GM04503 (cell line): ENCODE results near the gene ALB.

Source experiments
- DNase-seq: peaks from one replicate; pipeline ENCODE4 v3.0.0-alpha.2; 2012; ENCODE audit warnings: low read depth

ALB gene

GRCh38 chr4:73451981-73452747 lies 48.1 kb downstream of the ALB start:
- no peak for DNase-seq

DNA sequence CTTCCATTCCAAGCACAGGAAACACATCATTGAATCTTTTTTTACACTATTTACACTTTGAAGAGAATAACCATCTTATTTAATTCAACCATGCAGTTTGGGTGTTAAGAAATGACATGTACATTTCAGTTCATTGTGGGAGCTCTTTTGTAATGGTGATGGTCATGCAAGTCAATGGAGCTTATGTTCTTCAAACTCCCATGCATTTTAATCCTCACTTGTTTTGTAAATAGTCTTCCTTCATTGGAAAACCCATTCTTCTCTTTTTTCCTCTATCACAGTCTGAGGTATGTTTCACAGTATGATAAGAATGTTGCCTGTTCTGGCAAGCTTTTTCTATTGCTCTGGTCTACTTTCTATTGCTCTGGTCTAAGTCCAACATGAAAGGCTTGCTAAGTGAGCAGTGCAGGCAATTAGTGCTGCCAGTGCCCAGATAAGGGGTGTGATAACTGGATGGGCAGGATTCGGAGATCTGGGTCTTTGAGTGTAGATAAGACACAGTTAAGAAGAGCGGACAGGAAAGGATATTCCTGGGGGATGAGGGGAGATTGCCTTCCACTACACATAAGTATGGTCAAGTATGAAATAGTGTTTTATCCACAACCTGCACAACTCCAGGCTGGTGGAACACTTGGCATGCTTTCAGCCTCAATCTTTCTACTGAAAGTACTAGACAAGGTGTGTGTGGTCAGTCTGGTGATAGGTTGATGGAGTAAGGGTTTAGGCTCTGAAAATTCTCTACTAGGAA lies 49.0 kb downstream of the ALB start:
- no peak for DNase-seq

GRCh38 chr4:73453701-73454005 lies 49.6 kb downstream of the ALB start:
- DNase-seq, result no peak

DNA sequence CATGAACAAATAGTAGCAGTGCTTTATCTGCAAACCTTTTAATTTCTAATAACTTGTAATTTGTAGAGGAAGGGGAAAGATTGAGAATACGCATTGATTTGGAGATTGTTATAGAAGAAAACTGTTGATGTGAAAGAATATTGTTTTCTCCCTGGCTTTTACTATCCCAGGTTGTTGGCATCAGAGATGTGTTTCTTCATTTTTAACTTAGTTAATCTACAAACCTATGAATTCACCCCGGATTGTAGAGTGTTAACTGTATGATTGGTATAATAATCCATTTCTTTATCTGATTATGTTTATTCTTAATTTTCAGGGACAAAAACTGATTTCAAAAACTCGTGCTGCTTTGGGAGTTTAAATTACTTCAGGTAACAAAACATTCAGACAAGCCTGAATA lies 50.8 kb downstream of the ALB start:
- no peak for DNase-seq

DNA sequence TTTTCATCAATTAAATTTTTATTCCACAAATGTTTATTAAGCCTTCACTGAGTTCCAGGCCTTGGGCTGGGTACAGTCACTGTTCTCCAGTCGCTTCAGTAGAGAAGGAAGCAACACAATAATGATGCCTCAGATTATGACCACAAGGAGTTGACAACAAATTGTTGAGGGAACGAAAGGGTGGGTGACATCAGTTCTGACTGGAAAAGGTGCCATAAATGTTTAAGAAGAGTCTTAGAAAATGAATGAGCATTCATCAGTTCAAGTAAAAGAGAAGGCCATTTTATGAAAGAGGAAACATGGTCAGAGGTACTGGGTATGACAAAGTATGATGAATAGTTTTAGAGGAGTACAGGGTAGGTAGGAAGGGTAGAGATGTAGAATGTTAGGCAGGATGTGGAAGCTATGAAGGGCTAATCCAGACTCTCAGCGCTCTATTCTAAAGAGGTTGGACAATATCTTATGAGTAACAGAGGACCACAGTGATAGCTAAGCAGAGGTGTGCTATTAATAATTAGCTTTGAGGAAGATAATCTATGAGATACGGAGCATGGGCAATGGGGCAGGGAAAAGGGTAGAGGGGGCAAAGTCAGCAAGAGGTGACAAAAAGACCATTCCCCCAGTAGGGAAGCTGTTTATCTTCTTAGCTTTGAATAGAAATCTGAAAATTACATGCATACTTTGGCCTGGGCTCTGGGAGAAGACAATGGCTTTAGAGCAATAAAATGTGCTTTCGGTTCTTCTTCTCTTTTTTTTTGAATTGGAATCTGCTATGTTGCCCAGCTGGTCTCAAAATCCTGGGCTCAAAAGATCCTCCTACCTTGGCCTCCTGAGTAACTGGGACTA lies 52.3 kb downstream of the ALB start:
- DNase-seq, result no peak

- DNase-seq, result no peak
Observed at GRCh38 chr4:73458184-73459047, 54.3 kb downstream of the ALB start.

DNA sequence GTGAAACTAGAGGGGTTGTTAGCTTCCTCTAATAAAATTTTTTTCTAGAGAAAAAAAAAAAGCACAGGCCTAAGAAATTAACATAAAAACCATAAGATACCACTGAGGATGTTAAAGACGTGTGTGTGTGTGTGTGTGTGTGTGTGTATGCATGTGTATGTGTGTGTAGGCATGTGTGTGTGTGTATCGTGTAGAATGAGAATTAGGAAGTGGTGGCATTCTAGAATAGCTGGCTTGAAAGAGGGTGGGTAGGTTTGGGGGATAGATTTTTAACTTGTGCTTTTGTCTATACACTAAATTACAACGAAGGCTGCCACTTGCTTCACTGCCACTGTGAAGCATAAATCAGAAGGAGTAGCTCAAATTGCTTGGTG lies 54.9 kb downstream of the ALB start:
- DNase-seq, result no peak

- DNase-seq, result no peak
Observed at GRCh38 chr4:73460913-73461522, 56.9 kb downstream of the ALB start.

DNA sequence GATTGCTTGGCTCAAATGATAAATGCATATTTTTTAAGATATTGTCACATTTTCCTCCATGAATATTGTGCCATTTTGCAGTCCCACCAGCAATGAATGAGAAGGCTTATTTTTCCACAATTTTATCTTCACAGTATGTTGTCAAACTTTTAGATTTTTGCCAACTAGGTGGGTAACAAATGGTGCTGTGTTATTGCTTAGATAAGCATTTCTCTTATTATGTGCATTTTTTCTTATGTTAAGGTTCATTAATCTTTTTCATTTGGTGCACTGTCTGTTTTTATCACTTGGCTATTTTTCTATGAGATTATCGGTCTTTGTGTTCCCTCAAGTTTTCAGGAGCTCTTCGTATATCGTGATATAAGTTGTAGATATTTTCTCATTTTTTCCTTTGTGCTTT lies 64.1 kb downstream of the ALB start:
- DNase-seq, result no peak

GRCh38 chr4:73470728-73471127 lies 66.6 kb downstream of the ALB start:
- no peak for DNase-seq
